GM21576 (cell line): Measurements from ENCODE around the gene LRRD1.
"Not testable (repeated sequence)": the region's sequence is repeated elsewhere in the genome, so short reads cannot be mapped to it uniquely, and the experiment has no call there.

Source experiments
- ATAC-seq: cut with Tn5 transposase; IDR thresholded peaks from one replicate; pipeline ENCODE4 v1.9.1; 2021; ENCODE audit warnings: mild to moderate bottlenecking, moderate library complexity; ENCODE audit not compliant: unreplicated experiment

LRRD1 gene

DNA sequence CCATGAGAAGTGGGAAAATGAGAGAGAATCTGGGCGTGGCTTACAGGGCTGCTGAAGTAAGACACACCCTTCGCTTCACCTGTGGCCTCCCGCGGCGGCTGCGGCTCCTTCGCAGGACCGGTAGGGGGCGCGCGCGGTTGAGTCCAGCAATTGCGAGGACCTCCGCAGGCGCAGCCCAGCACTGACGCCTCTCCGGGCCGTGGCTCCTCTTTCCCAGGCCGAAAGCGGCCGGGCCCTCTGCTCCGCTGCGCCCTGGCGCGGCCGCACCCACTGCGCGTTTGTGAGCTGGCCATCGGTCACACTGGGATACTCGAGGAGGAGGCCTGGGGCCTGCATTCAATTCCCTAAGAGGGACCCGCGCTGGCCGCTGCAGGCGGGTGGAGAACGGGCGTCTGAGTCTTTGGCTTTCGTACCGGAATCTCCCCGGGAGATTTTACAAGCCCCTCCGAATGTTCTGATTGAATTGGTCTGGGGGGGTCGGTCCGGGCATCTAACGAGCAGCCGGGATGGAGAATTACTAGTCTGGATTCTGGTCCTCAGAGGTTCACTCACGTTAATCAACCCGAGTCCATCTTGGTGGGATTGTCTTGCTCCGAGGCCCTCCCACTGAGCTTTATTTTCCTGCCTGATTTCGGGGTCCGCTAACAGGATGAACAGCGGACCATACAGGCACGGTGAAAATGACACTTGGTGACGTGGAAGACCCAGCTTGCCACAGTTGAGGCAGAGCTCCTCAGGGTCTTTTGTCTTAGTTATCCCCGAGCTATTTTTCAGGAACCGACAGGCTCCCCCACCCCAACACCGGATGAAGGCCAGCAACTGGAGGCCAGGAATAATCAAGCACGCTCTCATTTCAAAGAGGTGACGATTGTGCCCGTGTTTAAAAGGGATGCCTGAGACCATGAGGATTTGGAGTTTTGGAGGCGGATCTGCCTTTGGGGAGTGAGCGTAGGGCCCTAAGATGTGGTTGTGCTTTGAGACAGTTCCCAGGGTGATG lies at the start of gene LRRD1:
TSS of gene LRRD1 (minus strand) at position 215 of the 997 bp plus-strand sequence. CDS start 13,940 bp downstream, outside the sequence.
- ATAC-seq = peak; percentile 99

- no peak for ATAC-seq
Measured at GRCh38 chr7:92228742-92229141, 49.8 kb upstream of the LRRD1 start.

DNA sequence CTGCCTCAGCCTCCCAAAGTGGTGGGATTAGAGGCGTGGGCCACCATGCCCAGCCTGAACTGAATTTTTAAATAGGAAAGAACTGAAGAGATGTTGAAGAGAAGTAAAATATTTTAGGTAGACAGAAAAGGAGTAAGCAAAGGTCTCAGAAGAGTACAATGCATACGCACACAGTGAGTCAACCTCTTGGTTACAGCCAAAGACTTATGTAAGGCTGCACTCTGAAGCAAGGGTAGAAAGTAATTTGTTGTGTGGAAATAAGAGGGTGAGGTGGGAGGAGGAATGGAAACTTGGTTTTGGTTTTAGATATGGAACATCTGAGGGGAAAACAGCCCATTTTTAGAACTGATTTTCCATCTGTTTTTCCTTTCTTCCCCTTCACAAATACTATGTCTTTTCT lies 49.2 kb upstream of the LRRD1 start:
- ATAC-seq = no peak

- no peak for ATAC-seq
Measured at GRCh38 chr7:92226981-92227380, 48.0 kb upstream of the LRRD1 start.

- ATAC-seq = no peak
Measured at GRCh38 chr7:92221766-92222165, 42.8 kb upstream of the LRRD1 start.

DNA sequence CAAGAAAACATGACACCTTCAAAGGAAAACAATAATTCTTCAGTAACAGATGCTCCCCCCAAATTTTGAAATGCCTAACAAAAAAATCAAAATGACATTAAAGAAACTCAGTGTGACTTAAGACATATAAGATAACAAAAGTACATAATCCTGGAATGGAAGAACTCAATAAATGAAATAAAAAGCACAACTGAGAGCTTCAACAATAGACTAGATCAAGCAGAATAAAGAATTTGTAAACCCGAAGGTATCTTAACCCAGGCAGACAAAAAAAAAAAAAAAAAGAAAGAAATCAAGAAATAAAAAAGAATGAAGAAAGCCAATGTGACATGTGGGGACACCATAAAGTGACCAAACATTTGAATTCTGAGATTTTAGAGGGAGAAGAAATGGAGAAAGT lies 27.7 kb upstream of the LRRD1 start:
- ATAC-seq = no peak

GRCh38 chr7:92205987-92206386 lies 27.0 kb upstream of the LRRD1 start:
- ATAC-seq = no peak

DNA sequence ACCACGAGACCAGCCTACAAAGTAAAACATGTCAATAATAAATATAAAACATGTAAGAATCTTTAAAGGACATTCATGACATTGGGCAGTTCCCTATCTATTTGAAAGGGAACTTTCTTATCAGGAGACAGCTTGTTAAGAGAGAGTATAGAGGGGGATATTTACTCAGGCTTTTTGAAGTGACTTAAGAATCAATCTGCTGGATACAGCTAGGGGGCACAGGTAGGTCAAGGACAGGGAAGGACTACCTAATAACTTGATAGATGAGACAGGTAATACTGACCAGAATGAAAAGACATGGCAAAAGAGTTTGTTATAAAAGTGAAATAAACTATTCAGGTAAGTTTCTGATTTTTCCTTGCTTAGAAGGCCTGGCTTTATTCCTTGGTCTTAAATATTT lies 21.8 kb upstream of the LRRD1 start:
- no peak for ATAC-seq

DNA sequence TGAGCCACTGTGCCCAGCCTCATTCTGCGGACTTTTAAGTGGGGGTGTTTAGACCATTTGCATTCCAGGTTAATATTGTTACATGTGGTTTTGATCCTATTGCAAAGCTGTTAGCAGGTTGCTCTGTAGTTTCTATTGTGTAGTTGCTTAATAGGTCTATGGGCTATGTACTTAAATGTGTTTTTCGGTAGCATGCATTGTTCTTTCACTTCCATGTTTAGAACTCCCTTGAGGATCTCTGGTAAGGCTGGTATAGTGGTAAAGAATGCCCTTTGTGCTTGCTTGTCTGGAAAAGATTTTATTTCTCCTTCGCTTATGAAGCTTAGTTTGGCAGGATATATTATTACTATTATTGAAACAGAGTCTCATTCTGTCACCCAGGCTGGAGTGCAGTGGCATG lies 13.4 kb upstream of the LRRD1 start:
- no peak for ATAC-seq

- not testable (repeated sequence) for ATAC-seq
Measured at GRCh38 chr7:92189246-92189645, 10.3 kb upstream of the LRRD1 start.

GRCh38 chr7:92184294-92184693 lies 5.4 kb upstream of the LRRD1 start:
- ATAC-seq = not testable (repeated sequence)

GRCh38 chr7:92177362-92177761 lies 1.6 kb downstream of the LRRD1 start:
- ATAC-seq = no peak

DNA sequence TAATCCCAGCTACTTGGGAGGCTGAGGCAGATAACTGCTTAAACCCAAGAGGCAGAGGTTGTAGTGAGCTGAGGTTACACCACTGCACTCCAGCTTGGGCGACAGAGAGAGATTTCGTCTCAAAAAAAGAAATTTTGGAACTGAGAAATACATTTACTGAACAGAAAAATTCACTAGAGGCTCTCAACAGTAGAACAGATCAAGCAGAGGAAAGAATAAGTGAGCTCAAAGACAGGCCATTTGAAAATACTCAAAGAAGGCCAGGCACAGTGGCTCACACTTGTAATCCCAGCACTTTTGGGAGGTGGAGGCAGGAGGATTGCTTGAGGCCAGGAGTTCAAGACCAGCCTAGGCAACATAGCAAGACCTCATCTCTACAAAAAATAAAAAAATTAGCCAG lies 9.4 kb downstream of the LRRD1 start:
- ATAC-seq = not testable (repeated sequence)

- ATAC-seq = no peak
Measured at GRCh38 chr7:92161271-92161670, 17.7 kb downstream of the LRRD1 start.

- peak; percentile 62 for ATAC-seq
Measured at GRCh38 chr7:92158660-92159575, 20.0 kb downstream of the LRRD1 start.

DNA sequence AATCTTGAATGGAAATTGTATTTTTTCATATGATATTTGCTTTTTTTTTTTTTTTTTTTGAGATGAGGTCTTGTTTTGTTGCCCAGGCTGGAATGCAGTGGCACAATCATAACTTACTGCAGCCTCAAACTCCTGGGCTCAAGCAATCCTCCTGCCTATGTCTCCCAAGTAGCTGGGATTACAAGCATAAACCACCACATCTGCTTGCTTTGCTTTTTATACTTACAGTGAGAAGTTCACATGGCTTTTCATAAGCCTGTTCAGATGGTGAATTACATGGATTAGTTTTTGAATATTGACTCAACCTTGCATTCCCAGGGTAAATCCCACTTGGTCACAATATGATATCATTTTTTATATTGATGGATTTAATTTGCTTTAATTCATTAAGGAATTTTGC lies 22.0 kb downstream of the LRRD1 start:
- ATAC-seq = no peak

GRCh38 chr7:92155108-92155739 lies 23.7 kb downstream of the LRRD1 start:
- ATAC-seq = no peak

- ATAC-seq = no peak
Measured at GRCh38 chr7:92150450-92151017, 28.4 kb downstream of the LRRD1 start.

DNA sequence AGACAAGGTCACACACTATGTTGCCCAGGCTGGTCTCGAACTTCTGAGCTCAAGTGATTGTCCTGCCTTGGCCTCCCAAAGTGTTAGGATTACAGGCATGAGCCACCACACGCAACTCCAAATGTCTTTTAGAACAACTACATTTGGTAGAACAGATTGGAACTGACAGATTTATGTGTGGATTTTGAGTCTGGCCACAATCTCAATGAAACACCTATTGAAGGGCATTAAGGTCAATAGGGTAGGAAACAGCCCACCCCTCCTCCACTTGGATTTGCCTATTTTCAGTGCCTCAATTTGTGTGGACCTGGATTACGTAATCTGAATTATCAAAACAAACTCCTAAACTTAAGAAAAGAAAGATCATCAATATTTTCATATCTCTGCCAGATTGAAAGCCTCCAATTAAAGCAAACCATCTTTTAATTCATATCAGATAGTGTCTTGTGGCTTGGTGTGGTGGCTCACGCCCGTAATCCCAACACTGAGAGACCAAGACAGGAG lies 29.2 kb downstream of the LRRD1 start:
- ATAC-seq = no peak

DNA sequence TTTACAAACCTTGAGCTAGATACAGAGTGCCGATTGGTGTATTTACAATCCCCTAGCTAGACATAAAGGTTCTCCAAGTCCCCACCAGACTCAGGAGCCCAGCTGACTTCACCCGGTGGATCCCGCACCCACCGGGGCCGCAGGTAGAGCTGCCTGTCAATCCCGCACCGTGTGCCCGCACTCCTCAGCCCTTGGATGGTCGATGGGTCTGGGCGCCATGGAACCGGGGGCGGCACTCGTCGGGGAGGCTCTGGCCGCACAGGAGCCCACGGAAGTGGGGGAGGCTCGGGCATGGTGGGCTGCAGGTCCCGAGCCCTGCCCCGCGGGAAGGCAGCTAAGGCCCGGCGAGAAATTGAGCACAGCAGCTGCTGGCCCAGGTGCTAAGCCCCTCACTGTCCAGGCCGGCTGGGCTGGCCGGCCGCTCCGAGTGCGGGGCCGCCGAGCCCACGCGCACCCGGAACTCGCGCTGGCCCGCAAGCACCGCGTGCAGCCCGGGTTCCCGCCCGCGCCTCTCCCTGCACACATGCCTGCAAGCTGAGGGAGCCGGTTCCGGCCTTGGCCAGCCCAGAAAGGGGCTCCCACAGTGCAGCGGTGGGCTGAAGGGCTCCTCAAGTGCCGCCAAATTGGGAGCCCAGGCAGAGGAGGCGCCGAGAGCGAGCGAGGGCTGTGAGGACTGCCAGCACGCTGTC lies 35.6 kb downstream of the LRRD1 start:
- ATAC-seq = not testable (repeated sequence)
